Right cardiac atrium (tissue), 5 donors: ENCODE data around the gene TBC1D22A. TPM values are rescaled to one million over a fixed set of nuclear protein-coding genes. Genes with fewer than 3 reads are reported as not detected.
A peak's percentile ranks its signal among the peaks of the same experiment; 100 is the strongest.

ENCODE experiments used
- ATAC-seq, 2 donors: fragments of 200-7000 bp; cut with Tn5 transposase; one replicate each; pipeline versions ENCODE4 v1.8.0 to v1.9.1; 2020; ENCODE audit warnings: moderate library complexity in 2 of 2, mild to moderate bottlenecking in 1 of 2
- DNase-seq, 3 donors: peaks; one replicate each; pipeline ENCODE4 v3.0.0-alpha.2; 2020
- H3K27ac ChIP-seq: one replicate; pipeline ENCODE4 v1.5.1; 2013; ENCODE audit warnings: mild to moderate bottlenecking, low read length, control low read depth, moderate library complexity
- H3K27me3 ChIP-seq: one replicate; pipeline ENCODE4 v1.6.1; 2013; ENCODE audit not compliant: control insufficient read depth, insufficient read depth
- H3K4me1 ChIP-seq: one replicate; pipeline ENCODE4 v1.6.1; 2013; ENCODE audit warnings: low read length; ENCODE audit not compliant: control insufficient read depth, insufficient read depth
- H3K4me3 ChIP-seq: one replicate; pipeline ENCODE4 v1.5.1; 2013; ENCODE audit warnings: low read length, control low read depth
- H3K9me3 ChIP-seq: one replicate; pipeline ENCODE4 v1.6.1; 2013; ENCODE audit warnings: low read length; ENCODE audit not compliant: control insufficient read depth
- WGBS: extraction: QIAGEN DNeasy Blood & Tissue Kit; methylation state at CpG from one replicate; pipeline ENCODE4 v1.1.7; 2013; 5-methylcytosine and 5-hydroxymethylcytosine counted together
- intact Hi-C, 4 donors: fragments of 100-400 bp; cut with DNase I; formaldehyde crosslinking; loops; one replicate each; pipeline versions ENCODE4 v1.11.0 to v1.14.0; 2022 to 2023
- polyA plus RNA-seq: library from polyadenylated mRNA; stranded (reverse); fragments of 200-250 nt; gene quantifications from one replicate; pipeline ENCODE4 v1.2.3, GENCODE V29; 2013
- total RNA-seq, 4 donors: library from RNA; stranded (reverse); fragmentation: NEBNext Ultra II Directional; extraction: Animal tissue kit (Norgen Biotek cat#: 25700); gene quantifications; one replicate each; pipeline ENCODE4 v1.2.1, GENCODE V29; 2021
- donor health status: healthy with polysubstance abuse.
- donor health status: DM: no; HTN: yes; CAD: no.
- donor health status: DM: no; HTN: no; CAD: no.
- donor health status: DM: no; HTN: yes; CAD: no; lungs with severe emphysema.
- donor health status: DM: yes; HTN: yes; CAD: no.

Gene TBC1D22A
- total and polyA plus RNA-seq, 5 donors, result 12.0 to 17.3 (median 15.7) TPM

DNA sequence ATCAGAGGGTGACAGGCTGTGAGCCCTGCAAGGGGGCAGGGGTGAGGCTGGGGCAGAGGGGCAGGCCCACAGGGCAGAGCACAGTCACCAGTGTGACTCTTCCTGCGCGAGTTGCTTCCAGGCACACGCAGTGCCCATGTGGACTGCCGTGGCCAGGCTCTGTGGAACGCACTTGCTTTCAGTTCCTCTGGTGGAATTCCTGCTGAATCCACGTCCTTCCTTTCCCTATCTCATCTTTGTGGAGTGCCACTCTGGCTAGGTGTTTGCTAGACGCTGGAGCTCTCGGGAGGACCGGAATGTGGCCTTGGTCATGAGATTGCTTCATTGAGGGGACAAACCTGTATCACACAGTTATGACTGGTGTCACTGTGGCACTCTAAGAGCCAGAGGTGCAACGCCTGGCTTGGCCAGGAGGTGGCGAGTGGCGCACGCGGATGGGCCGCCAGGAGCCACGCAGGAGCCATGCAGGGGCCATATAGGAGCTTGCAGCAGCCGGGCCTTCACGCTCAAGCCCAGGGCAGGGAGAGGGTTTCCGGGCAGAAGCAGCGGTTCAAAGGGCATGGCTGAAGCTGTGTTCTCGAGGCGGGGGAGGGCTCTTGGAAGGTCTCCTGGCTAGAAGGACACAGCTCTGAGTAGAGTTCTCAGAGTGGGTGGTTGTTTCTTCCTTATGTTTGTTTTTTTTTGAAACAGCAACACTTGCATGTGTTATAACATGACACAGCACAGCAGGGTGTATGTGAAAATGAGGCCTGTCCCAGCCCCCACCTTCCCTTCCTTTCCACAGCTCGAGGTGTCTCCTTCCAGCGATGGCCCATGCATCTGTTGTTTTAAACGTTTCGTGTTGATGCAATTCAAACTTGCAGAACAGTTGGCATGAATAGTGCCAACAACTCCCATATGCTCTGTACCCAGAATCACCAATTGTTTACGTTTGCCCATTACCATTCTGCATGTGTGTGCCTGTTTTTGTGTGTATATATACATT, 36.2 kb downstream of the TBC1D22A start:
- Histone ChIP-seq H3K9me3 (no peaks in the 10 kb centered on the region), H3K27me3 (no peaks in the 10 kb centered on the region), H3K27ac (no peak overlapping the region), H3K4me3 (no peak overlapping the region), H3K4me1 (no peaks in the 10 kb centered on the region)
- ATAC-seq (peak; percentile 76 to 81), DNase-seq (peak; percentile 72 to 91 (median 89))
- WGBS, result 38% methylated on average over 27 of the region's 27 CpGs
- intact Hi-C loops, result no loop called here

DNA sequence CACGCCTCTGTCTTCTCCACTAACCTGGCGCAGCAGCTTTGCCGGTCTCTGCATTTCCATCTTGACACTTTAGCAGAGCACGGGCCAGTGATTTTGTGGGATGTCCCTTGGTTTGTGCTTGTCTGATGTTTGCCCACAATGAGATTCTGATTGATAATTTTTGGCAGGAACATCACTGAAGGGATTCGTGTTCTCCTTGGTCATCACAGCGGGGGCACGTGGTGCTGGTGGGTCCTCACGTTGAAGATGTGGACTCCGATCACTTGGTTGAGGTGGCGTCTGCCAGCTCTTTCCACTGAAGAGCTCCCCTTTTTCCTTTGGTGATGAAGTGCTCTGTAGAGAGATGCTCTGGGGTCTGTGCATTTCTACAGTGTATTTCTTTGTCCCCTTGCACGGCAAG, 37.2 kb downstream of the TBC1D22A start:
- 88% methylated on average over 11 of the region's 11 CpGs for WGBS

DNA sequence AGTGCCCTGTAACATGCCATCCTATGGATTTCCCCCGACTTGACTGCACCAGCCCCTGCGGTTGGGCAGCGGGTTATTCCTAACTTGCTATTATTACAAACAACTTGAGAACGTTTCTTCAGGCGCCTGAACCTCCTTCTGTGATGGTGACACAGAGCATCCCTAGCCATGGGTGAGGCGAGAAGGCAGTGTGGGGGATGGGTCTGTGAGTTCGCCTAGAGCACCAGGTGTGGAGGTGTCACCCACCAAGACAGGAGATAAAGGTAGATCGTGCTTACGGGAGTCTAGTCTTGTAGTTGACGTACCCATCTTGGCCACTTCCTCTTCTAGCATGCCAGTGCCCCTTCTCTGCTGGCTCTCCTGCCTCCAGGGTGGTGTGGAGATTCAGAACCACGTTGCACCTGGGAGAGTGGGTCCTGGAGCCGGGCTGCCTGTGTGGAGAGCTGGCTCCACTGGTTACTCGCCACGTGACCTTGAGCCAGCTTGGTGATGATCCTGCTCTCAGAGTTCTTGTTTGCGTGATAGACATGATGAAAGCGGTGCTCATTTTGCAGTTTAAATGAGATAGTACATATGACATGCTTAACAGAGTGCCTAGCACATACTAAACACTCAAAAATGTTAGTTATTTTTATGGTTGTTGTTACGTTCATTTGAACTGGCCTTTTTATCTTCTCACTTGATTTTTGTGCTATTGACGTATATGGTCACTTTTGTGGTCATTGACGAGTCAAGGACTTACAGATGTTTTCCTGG, 37.8 kb downstream of the TBC1D22A start:
- 93% methylated on average over 19 of the region's 19 CpGs for WGBS
- DNase-seq (no peak), ATAC-seq (no peak)
- Histone ChIP-seq H3K4me1 (no peaks in the 10 kb centered on the region), H3K4me3 (no peak overlapping the region), H3K27ac (no peak overlapping the region), H3K9me3 (no peaks in the 10 kb centered on the region), H3K27me3 (no peaks in the 10 kb centered on the region)
- intact Hi-C loops, result no loop called here

More for the DNA sequence above, 37.2 kb downstream of the TBC1D22A start:
- Histone ChIP-seq H3K27me3 (no peaks in the 10 kb centered on the region), H3K4me3 (no peak overlapping the region), H3K27ac (no peak overlapping the region), H3K9me3 (no peaks in the 10 kb centered on the region), H3K4me1 (no peaks in the 10 kb centered on the region)
- intact Hi-C loops, result no loop called here
- ATAC-seq (no peak), DNase-seq (peak in 1 of 3 donors; percentile 30)

DNA sequence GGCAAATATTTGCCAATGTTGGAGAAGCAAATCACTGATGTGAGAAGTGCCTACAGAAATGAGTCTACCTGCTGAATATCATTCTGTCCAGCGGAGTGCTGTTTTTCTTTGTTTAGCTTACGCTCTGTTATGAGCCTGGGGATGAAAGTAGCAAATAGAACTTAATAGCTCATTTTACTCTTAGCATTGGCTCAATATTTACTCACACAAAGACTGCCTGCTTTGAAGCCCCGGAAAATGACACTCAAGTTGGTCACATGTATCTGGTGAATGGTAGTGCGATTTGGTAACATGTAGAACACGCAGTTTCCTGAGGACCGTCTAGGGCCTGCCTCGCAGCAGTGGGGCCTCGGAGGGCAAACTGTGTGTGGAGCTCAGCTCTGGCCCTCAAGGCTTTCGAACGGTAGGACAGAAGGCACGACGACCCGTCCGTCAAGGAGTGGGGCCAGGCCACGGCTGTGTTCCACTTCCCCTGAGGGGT, 38.9 kb downstream of the TBC1D22A start:
- Histone ChIP-seq H3K4me3 (no peak overlapping the region), H3K27ac (no peak overlapping the region), H3K4me1 (no peaks in the 10 kb centered on the region), H3K9me3 (no peaks in the 10 kb centered on the region), H3K27me3 (no peaks in the 10 kb centered on the region)
- intact Hi-C loops, result no loop called here
- 93% methylated on average over 15 of the region's 15 CpGs for WGBS
- ATAC-seq, result no peak
- no peak for DNase-seq

DNA sequence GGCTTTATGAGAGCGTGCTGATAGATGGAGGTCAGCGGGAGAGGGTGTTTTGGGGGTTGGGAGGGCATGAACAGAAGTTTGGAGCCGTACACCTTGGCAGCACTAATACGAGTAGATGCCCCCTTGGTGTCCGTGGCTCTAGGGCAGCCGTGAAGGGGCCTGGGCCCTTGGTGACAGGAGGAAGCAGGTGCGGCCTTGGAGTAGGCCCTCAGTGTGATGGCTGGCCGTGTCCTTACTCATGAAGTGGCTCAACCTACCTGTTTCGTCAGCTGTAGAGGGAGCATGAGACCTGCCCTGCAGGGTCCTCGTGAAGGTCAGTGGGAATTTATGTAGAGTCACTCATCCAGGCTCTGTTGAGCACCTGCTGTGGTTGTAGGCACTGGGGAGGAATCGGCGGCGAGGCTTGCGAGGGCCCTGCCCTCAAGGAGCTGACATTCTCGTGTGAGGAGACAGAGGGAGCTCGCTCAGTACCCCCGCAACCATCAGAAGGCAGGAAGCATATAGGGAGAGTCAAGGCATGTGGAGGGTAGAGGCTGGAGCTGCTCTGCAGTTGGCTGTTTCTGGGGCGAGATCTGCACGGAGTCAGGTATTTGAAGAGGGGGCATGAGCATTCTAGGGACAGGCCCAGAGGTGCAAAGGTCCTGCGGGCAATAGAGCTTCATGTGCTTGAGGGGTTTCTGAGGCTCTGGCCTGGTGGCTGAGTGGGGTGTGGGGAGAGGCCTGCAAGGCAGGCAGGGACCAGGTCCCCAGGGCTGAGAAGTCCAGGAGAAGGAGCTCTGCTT, 39.6 kb downstream of the TBC1D22A start:
- Histone ChIP-seq H3K4me1 (no peaks in the 10 kb centered on the region), H3K27ac (no peak overlapping the region), H3K4me3 (no peak overlapping the region), H3K27me3 (no peaks in the 10 kb centered on the region), H3K9me3 (no peaks in the 10 kb centered on the region)
- ATAC-seq (no peak), DNase-seq (no peak)
- intact Hi-C loops, result no loop called here
- 95% methylated on average over 20 of the region's 20 CpGs for WGBS

DNA sequence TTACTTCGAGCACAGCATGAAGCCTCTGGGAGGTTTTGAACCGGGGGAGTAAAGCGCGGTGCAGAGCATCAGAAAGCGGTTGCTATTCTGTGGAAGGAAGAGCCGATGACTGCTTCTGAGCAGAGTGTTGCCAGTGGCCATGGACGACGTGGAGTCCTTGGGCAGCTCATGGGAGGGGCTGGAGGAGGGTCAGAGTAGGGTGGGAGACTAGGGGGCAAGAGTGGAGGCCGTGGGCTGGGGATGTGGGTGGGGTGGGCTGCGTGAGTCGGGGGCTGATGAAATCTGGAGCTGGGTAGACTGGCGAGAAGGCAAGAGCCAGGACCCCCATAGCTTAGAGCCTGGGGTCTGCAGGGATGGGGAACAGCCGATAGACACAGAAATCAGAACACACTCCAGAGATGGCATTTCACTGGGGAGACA, 40.2 kb downstream of the TBC1D22A start:
- Histone ChIP-seq H3K9me3 (no peaks in the 10 kb centered on the region), H3K4me1 (no peaks in the 10 kb centered on the region), H3K27ac (no peak overlapping the region), H3K27me3 (no peaks in the 10 kb centered on the region), H3K4me3 (no peak overlapping the region)
- intact Hi-C loops, result no loop called here
- peak in 1 of 2 donors; percentile 10 for ATAC-seq
- WGBS, result 84% methylated on average over 13 of the region's 13 CpGs
- no peak for DNase-seq

DNA sequence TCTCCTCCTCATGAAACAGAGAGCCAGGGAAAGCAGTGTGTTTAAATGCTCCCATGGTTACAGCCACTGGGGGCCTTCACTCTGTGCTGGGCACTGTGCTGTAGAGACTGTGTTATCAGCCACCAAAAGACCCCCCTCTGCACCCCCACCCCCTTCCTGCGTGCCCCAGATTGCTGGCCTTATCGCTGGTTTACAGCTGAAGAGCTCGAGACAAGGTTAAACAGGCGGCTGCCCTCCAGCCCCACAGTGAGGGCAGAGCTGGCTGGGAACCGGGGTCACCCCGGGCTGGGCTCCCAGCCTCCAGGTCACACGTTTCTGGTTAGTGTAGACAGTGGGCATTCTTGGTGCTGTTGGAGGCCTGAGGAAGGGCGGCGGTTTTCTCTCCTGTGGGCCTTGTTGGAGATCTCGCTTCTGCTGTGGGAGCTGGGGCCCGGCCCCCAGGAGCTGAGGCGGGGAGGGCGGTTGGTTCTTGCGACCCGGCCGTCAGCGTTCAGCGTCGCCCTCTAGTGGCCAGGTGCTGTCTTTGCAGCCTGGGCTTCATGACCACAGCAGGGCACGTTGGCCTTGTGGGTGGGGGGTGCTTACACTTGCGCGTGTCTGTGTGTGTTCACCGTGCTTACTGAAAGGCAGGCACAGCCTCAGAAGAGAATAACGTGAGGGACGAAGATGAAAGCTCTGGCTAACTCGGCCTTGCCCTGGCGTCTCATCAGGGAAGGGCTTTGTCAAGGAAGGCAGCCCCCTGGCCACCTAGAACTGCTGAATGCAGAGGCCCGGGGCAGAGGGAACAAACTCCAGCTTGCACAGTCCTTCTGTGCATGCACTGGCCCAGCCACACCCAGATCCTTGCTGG, 40.8 kb downstream of the TBC1D22A start:
- DNase-seq (peak in 2 of 3 donors; percentile 74 to 76), ATAC-seq (peak; percentile 44 to 55)
- 32% methylated on average over 28 of the region's 28 CpGs for WGBS
- intact Hi-C loops, result no loop called here
- Histone ChIP-seq H3K9me3 (no peaks in the 10 kb centered on the region), H3K4me3 (no peak overlapping the region), H3K4me1 (no peaks in the 10 kb centered on the region), H3K27ac (no peak overlapping the region), H3K27me3 (no peaks in the 10 kb centered on the region)

DNA sequence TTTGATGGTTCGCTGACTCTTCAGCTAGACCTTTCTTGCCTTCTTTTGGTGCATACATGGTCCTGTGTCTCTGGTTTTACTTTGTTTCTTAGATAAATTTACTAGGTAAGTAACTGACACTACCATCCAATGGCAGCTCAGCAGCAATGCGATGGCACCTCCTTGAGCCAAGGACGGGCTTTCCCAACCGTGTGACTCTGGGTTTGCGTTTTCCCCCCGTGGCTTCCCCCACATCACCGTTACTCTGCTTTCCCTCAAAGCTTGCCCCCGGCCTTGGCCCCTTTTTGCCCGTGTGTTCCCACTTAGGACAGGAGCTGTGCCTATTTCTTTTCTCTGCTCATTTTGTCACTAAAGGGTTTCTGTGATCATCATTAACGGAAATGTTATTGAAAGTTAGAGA, 41.5 kb downstream of the TBC1D22A start:
- Histone ChIP-seq H3K27ac (no peak overlapping the region), H3K27me3 (no peaks in the 10 kb centered on the region), H3K4me1 (no peaks in the 10 kb centered on the region), H3K4me3 (no peak overlapping the region), H3K9me3 (no peaks in the 10 kb centered on the region)
- no peak for ATAC-seq
- 86% methylated on average over 10 of the region's 10 CpGs for WGBS
- DNase-seq, result no peak
- intact Hi-C loops, result no loop called here

DNA sequence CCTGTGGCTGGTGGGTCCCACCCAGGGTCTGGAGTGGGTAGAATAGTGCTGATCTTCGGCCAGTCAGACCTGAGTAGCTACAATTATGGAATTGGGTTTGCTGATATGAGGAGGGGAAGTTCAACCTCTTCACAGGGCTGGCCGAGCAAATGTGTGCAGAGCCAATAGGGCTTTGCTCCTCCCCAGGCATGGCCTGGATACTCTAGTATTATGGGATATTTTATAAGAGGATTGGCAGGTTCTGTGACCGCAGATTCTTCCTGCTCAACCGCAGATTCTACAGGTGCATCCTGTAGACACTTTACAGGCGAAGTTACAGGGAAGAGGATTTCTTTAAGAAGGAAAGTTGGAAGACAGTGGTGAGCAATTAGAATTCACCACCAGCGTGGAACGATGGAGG, 44.3 kb downstream of the TBC1D22A start:
- no peaks in the 10 kb centered on the region for H3K27me3 ChIP-seq
- no peak overlapping the region for H3K4me3 ChIP-seq
- DNase-seq, result no peak
- no peak overlapping the region for H3K27ac ChIP-seq
- intact Hi-C loops, result no loop called here
- WGBS, result 83% methylated on average over 7 of the region's 7 CpGs
- no peak for ATAC-seq
- no peaks in the 10 kb centered on the region for H3K4me1 ChIP-seq
- no peaks in the 10 kb centered on the region for H3K9me3 ChIP-seq

DNA sequence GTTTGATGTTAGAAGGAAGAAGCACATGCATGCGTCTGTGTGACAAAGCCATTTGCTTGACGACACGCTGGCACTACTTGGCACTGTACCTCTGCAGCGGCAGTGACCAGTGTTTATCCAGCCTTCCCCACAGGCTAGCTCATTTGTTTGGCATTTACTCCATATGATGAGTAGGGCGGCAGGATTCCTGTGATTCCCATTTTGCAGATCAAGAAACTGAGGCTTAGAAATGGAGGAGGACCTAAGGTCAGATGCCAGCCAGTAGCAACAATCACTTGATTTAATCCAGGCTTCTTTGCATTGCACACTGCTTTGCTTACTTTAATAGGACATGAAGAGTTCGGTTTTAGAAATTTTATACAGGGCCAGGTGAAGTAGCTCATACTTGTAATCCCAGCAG, 45.0 kb downstream of the TBC1D22A start:
- intact Hi-C loops, result no loop called here
- no peak overlapping the region for H3K27ac ChIP-seq
- no peaks in the 10 kb centered on the region for H3K27me3 ChIP-seq
- H3K9me3 ChIP-seq, result no peaks in the 10 kb centered on the region
- no peak for ATAC-seq
- 96% methylated on average over 6 of the region's 6 CpGs for WGBS
- no peaks in the 10 kb centered on the region for H3K4me1 ChIP-seq
- no peak for DNase-seq
- no peak overlapping the region for H3K4me3 ChIP-seq
